GM23338 (cell line): ENCODE measurements around the gene OSBPL10. TPM values are rescaled to one million over a fixed set of nuclear protein-coding genes. Genes with fewer than 3 reads are reported as not detected.
"Not testable (repeated sequence)": the region's sequence is repeated elsewhere in the genome, so short reads cannot be mapped to it uniquely, and the experiment has no call there.

Source experiments
- ATAC-seq: fragments of 200-7000 bp; cut with Tn5 transposase; 3 replicates; pipeline ENCODE4 v1.9.1; 2020
- DNase-seq: peaks from one replicate; pipeline ENCODE4 v3.0.0-alpha.2; 2015; ENCODE audit warnings: low spot score
- H2AFZ ChIP-seq: fragments of 200-600 bp; sonication (generic); 2 replicates; pipeline ENCODE4 v1.8.0; 2016; ENCODE audit warnings: antibody characterized with exemption, mild to moderate bottlenecking, moderate library complexity
- H3F3A ChIP-seq: fragments of 200-600 bp; sonication (generic); replicated peaks from 2 replicates; pipeline ENCODE4 v1.8.0; 2017; ENCODE audit warnings: antibody characterized with exemption, mixed run types, low read depth
- H3K27ac ChIP-seq: fragments of 200-600 bp; sonication (generic); 2 replicates; pipeline ENCODE4 v1.6.1; 2016; ENCODE audit warnings: low read depth
- H3K27me3 ChIP-seq: fragments of 200-600 bp; sonication (generic); 2 replicates; pipeline ENCODE4 v1.8.0; 2016; ENCODE audit warnings: mild to moderate bottlenecking, mixed run types, moderate library complexity; ENCODE audit not compliant: insufficient read depth
- H3K36me3 ChIP-seq: fragments of 200-600 bp; sonication (generic); 2 replicates; pipeline ENCODE4 v1.8.0; 2016; ENCODE audit warnings: mild to moderate bottlenecking; ENCODE audit not compliant: insufficient read depth
- H3K4me1 ChIP-seq: fragments of 200-600 bp; sonication (generic); 2 replicates; pipeline ENCODE4 v1.8.0; 2016; ENCODE audit warnings: mild to moderate bottlenecking, moderate library complexity; ENCODE audit not compliant: insufficient read depth
- H3K4me2 ChIP-seq: fragments of 200-600 bp; sonication (generic); 2 replicates; pipeline ENCODE4 v1.7.1; 2017; ENCODE audit warnings: mixed run types
- H3K4me3 ChIP-seq: fragments of 200-600 bp; sonication (generic); 2 replicates; pipeline ENCODE4 v1.6.1; 2016; ENCODE audit warnings: mixed run types
- H3K79me2 ChIP-seq: fragments of 200-600 bp; sonication (generic); replicated peaks from 2 replicates; pipeline ENCODE4 v1.8.0; 2017; ENCODE audit warnings: mild to moderate bottlenecking; ENCODE audit not compliant: insufficient read depth
- H3K9me2 ChIP-seq: fragments of 200-600 bp; sonication (generic); 2 replicates; pipeline ENCODE4 v1.8.0; 2017; ENCODE audit not compliant: insufficient read depth
- H4K20me1 ChIP-seq: fragments of 200-600 bp; sonication (generic); replicated peaks from 2 replicates; pipeline ENCODE4 v1.8.0; 2017; ENCODE audit warnings: mild to moderate bottlenecking; ENCODE audit not compliant: insufficient read depth
- H3K27ac Mint-ChIP-seq: 2 replicates; pipeline ENCODE4 v1.8.0; 2020; ENCODE audit warnings: inconsistent platforms, mild to moderate bottlenecking, moderate library complexity, mixed read lengths
- H3K27me3 Mint-ChIP-seq: 3 replicates; pipeline ENCODE4 v1.8.0; 2022; ENCODE audit warnings: low read depth, mild to moderate bottlenecking, moderate library complexity, mixed read lengths, inconsistent platforms; ENCODE audit not compliant: insufficient read depth, poor library complexity
- H3K36me3 Mint-ChIP-seq: 3 replicates; pipeline ENCODE4 v1.8.0; 2021; ENCODE audit warnings: low read depth, mild to moderate bottlenecking, inconsistent platforms, moderate library complexity, mixed read lengths
- H3K4me1 Mint-ChIP-seq: 3 replicates; pipeline ENCODE4 v1.8.0; 2020; ENCODE audit warnings: mild to moderate bottlenecking, inconsistent platforms, mixed read lengths
- H3K4me3 Mint-ChIP-seq: 3 replicates; pipeline ENCODE4 v1.8.0; 2021; ENCODE audit warnings: moderate library complexity, mild to moderate bottlenecking, inconsistent platforms, mixed read lengths
- H3K9me3 Mint-ChIP-seq: 3 replicates; pipeline ENCODE4 v1.8.0; 2020; ENCODE audit warnings: moderate library complexity, mild to moderate bottlenecking, inconsistent platforms, mixed read lengths
- EZH2phosphoT487 ChIP-seq: fragments of 200-600 bp; sonication (generic); IDR thresholded peaks from one replicate; pipeline ENCODE4 v1.8.1; 2018; ENCODE audit warnings: antibody characterized with exemption; ENCODE audit not compliant: unreplicated experiment
- JUNB ChIP-seq: IDR thresholded peaks from one replicate; pipeline ENCODE4 v1.6.1; 2016; ENCODE audit warnings: antibody characterized with exemption; ENCODE audit not compliant: unreplicated experiment
- NANOG ChIP-seq: IDR thresholded peaks from 2 replicates; pipeline ENCODE4 v1.6.1; 2016; ENCODE audit warnings: antibody characterized with exemption, borderline replicate concordance
- ZNF331 ChIP-seq: fragments of 250-450 bp; sonication (Bioruptor Pico); IDR thresholded peaks from 2 replicates; pipeline ENCODE4 v1.5.0; 2020; ENCODE audit warnings: low read depth, mild to moderate bottlenecking, moderate library complexity
- polyA plus RNA-seq: library from polyadenylated mRNA; unstranded; fragments of >200 nt; fragmentation: Nextera tagmentation; extraction: Ambion mirVana; gene quantifications from 2 replicates; pipeline ENCODE4 v1.2.1, GENCODE V29; 2016
- total RNA-seq: library from RNA; depleted of rRNA; stranded (reverse); fragments of >200 nt; shearing (Covaris generic); gene quantifications from 2 replicates; pipeline ENCODE4 v1.2.3, GENCODE V29; 2014
- TF ChIP-seq, protein P1 (sequence below), 2 experiments: fragments of 200-600 bp in 1 of 2; sonication (generic) in 1 of 2; conservative IDR thresholded peaks; 2 replicates each; pipeline versions ENCODE4 v1.5.1 to v1.6.1; 2016 to 2017; ENCODE audit warnings: antibody characterized with exemption in 2 of 2, low read depth in 2 of 2, mild to moderate bottlenecking in 2 of 2, moderate library complexity in 1 of 2
- TF ChIP-seq, protein P2 (sequence below): IDR thresholded peaks from one replicate; pipeline ENCODE4 v1.6.1; 2018; ENCODE audit warnings: antibody characterized with exemption; ENCODE audit not compliant: unreplicated experiment

The OSBPL10 gene
- total and polyA plus RNA-seq, 2 experiments from 2014 or later: 23.8 to 149 TPM

DNA sequence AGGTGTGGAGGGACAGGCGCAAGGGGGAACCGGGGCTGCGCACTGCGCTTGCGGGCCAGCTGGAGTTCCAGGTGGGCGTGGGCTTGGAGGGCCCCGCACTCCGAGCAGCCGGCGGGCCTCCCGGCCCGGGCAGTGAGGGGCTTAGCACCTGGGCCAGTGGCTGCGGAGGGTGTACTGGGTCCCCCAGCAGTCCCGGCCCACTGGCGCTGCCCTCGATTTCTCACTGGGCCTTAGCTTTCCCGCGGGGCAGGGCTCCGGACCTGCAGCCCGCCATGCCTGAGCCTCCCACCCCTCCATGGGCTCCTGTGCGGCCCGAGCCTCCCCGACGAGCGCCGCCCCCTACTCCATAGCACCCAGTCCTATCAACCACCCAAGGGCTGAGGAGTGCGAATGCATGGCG, 111.0 kb downstream of the OSBPL10 start:
- H3K9me3 Mint-ChIP-seq, H3K36me3 ChIP-seq, H3F3A ChIP-seq, H3K4me1 ChIP-seq, H4K20me1 ChIP-seq, H3K27me3 Mint-ChIP-seq, DNase-seq, H3K27ac ChIP-seq, H3K27ac Mint-ChIP-seq, ATAC-seq, H3K4me3 ChIP-seq, H3K27me3 ChIP-seq, H2AFZ ChIP-seq, H3K9me2 ChIP-seq, H3K4me3 Mint-ChIP-seq, H3K4me2 ChIP-seq: not testable (repeated sequence)
- Mint-ChIP-seq H3K4me1 (peaks cover 23% of the 10 kb centered on the region), H3K36me3 (peaks cover 23% of the 10 kb centered on the region)
- peaks cover 73% of the 10 kb centered on the region for H3K79me2 ChIP-seq

DNA sequence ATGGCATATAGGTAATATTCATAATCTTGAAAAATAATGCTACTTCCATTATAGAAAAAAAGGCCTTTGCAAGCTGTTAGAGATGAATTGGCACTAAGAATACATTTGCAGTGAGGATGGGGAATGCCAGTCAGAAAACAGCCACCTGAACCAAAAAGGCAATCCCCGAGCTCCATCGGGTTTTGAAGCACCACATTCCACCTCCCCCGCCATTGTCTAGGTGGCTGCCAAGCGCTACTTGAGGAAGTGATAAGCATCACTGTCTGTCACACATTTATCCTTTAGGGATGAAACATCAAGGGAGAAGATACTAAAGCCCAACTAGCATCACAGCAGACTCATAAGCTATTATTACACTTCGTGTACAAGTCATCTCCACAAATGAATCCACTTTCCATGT, 112.8 kb downstream of the OSBPL10 start:
- Mint-ChIP-seq H3K4me3 (no peak overlapping the region), H3K27me3 (peaks cover 9% of the 10 kb centered on the region), H3K4me1 (peaks cover 29% of the 10 kb centered on the region), H3K9me3 (no peaks in the 10 kb centered on the region; the same call in 2 of the 3 replicates), H3K36me3 (peaks cover 29% of the 10 kb centered on the region), H3K27ac (no peak overlapping the region; the same call in 1 of the 2 replicates)
- no peak overlapping the region for H2AFZ ChIP-seq
- no peak overlapping the region for H3K27ac ChIP-seq
- TF ChIP-seq JUNB (no peak), NANOG (no peak), ZNF331 (CRISPR knock-in tag) (no peak), EZH2phosphoT487 (no peak)
- TF ChIP-seq, protein P1, sequence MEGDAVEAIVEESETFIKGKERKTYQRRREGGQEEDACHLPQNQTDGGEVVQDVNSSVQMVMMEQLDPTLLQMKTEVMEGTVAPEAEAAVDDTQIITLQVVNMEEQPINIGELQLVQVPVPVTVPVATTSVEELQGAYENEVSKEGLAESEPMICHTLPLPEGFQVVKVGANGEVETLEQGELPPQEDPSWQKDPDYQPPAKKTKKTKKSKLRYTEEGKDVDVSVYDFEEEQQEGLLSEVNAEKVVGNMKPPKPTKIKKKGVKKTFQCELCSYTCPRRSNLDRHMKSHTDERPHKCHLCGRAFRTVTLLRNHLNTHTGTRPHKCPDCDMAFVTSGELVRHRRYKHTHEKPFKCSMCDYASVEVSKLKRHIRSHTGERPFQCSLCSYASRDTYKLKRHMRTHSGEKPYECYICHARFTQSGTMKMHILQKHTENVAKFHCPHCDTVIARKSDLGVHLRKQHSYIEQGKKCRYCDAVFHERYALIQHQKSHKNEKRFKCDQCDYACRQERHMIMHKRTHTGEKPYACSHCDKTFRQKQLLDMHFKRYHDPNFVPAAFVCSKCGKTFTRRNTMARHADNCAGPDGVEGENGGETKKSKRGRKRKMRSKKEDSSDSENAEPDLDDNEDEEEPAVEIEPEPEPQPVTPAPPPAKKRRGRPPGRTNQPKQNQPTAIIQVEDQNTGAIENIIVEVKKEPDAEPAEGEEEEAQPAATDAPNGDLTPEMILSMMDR (conservative IDR thresholded peaks at IDR 0.05; ENCODE audit: low read depth in 2 of 2): no peak
- TF ChIP-seq, protein P2, sequence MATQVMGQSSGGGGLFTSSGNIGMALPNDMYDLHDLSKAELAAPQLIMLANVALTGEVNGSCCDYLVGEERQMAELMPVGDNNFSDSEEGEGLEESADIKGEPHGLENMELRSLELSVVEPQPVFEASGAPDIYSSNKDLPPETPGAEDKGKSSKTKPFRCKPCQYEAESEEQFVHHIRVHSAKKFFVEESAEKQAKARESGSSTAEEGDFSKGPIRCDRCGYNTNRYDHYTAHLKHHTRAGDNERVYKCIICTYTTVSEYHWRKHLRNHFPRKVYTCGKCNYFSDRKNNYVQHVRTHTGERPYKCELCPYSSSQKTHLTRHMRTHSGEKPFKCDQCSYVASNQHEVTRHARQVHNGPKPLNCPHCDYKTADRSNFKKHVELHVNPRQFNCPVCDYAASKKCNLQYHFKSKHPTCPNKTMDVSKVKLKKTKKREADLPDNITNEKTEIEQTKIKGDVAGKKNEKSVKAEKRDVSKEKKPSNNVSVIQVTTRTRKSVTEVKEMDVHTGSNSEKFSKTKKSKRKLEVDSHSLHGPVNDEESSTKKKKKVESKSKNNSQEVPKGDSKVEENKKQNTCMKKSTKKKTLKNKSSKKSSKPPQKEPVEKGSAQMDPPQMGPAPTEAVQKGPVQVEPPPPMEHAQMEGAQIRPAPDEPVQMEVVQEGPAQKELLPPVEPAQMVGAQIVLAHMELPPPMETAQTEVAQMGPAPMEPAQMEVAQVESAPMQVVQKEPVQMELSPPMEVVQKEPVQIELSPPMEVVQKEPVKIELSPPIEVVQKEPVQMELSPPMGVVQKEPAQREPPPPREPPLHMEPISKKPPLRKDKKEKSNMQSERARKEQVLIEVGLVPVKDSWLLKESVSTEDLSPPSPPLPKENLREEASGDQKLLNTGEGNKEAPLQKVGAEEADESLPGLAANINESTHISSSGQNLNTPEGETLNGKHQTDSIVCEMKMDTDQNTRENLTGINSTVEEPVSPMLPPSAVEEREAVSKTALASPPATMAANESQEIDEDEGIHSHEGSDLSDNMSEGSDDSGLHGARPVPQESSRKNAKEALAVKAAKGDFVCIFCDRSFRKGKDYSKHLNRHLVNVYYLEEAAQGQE: no peak
- peaks cover 5% of the 10 kb centered on the region for H3K4me1 ChIP-seq
- H4K20me1 ChIP-seq: no peaks in the 10 kb centered on the region; the same call in 1 of the 2 replicates
- ATAC-seq (peak; percentile 33; the same call in 1 of the 3 replicates), DNase-seq (no peak)
- no peaks in the 10 kb centered on the region for H3K27me3 ChIP-seq
- H3K4me3 ChIP-seq: no peak overlapping the region
- H3F3A ChIP-seq: no peaks in the 10 kb centered on the region
- no peaks in the 10 kb centered on the region for H3K36me3 ChIP-seq
- H3K79me2 ChIP-seq: peaks cover 73% of the 10 kb centered on the region
- no peak overlapping the region for H3K4me2 ChIP-seq
- no peaks in the 10 kb centered on the region for H3K9me2 ChIP-seq
